Heart right ventricle (tissue), 16 donors: Measurements from ENCODE around the gene COL16A1. TPM values are rescaled to one million over a fixed set of nuclear protein-coding genes. Genes with fewer than 3 reads are reported as not detected.

ENCODE experiments used
- ATAC-seq, 8 donors: fragments of 200-7000 bp; cut with Tn5 transposase; one replicate each; pipeline ENCODE4 v1.9.1; 2020; ENCODE audit warnings: mild to moderate bottlenecking in 8 of 8, moderate library complexity in 8 of 8, moderate number of reproducible peaks in 1 of 8
- DNase-seq, 2 donors: peaks; one replicate each; pipeline ENCODE4 v3.0.0-alpha.2; 2020
- H3K27ac ChIP-seq, 10 donors: fragments of 200-600 bp; sonication (generic) in 2 of 10; one replicate each; pipeline versions ENCODE4 v1.5.0 to v1.8.0; 2020 to 2022; ENCODE audit warnings: mild to moderate bottlenecking in 3 of 10
- H3K27me3 ChIP-seq, 7 donors: fragments of 200-600 bp; one replicate each; pipeline ENCODE4 v1.8.0; 2021 to 2022; ENCODE audit warnings: mild to moderate bottlenecking in 2 of 7
- H3K36me3 ChIP-seq, 9 donors: fragments of 200-600 bp; sonication (generic) in 1 of 9; one replicate each; pipeline versions ENCODE4 v1.5.0 to v1.8.0; 2020 to 2022; ENCODE audit warnings: mild to moderate bottlenecking in 2 of 9
- H3K4me1 ChIP-seq, 9 donors: fragments of 200-600 bp; sonication (generic) in 1 of 9; one replicate each; pipeline versions ENCODE4 v1.5.0 to v1.8.0; 2020 to 2022; ENCODE audit warnings: mild to moderate bottlenecking in 4 of 9
- H3K4me3 ChIP-seq, 10 donors: fragments of 200-600 bp; sonication (generic) in 2 of 10; one replicate each; pipeline versions ENCODE4 v1.5.0 to v1.8.0; 2020 to 2022; ENCODE audit warnings: mild to moderate bottlenecking in 7 of 10, moderate library complexity in 2 of 10
- H3K9me3 ChIP-seq, 11 donors: fragments of 200-600 bp in 10 of 11; sonication (generic) in 2 of 11; one replicate each; pipeline versions ENCODE4 v1.5.0 to v1.8.0; 2013 to 2022; ENCODE audit warnings: mild to moderate bottlenecking in 2 of 11, control low read depth in 1 of 11, moderate library complexity in 1 of 11
- CTCF ChIP-seq, 9 donors: fragments of 200-600 bp; sonication (generic) in 2 of 9; IDR thresholded peaks; one replicate each; pipeline versions ENCODE4 v1.5.0 to v1.8.0; 2021 to 2022; ENCODE audit warnings: antibody characterized with exemption in 9 of 9, mild to moderate bottlenecking in 5 of 9, moderate library complexity in 1 of 9
- WGBS, 2 donors: extraction: QIAGEN DNeasy Blood & Tissue Kit; methylation state at CpG; one replicate each; pipeline ENCODE4 v1.1.7; 2013; ENCODE audit warnings: inconsistent platforms in 1 of 2; 5-methylcytosine and 5-hydroxymethylcytosine counted together
- intact Hi-C, 10 donors: fragments of 100-400 bp; cut with DNase I; formaldehyde crosslinking; loops; one replicate each; pipeline versions ENCODE4 v1.11.1 to v1.14.2; 2022
- polyA plus RNA-seq, 2 donors: library from polyadenylated mRNA; stranded (reverse); fragments of 200-250 nt; gene quantifications; one replicate each; pipeline ENCODE4 v1.2.3, GENCODE V29; 2013
- total RNA-seq, 10 donors: library from RNA; stranded (reverse); fragmentation: NEBNext Ultra II Directional in 3 of 10; extraction: Animal tissue kit (Norgen Biotek cat#: 25700) in 3 of 10; gene quantifications; one replicate each; pipeline versions ENCODE4 v1.2.1 to v1.2.4, GENCODE V29; 2021 to 2023
- donor health status: Arrhythmogenic right ventricular cardiomyopathy.
- donor health status: ischemic (EF 13 %, LVEDD 7.1; RV severe dilation, severe dysfunction).
- donor health status: healthy with polysubstance abuse.
- donor health status: DM: no; HTN: yes; CAD: no.
- donor health status: DM: no; HTN: no; CAD: no.
- donor health status: ischemic (EF 25% LVEDD 6.9; RV normal size, moderate dysfunction).
- donor health status: ischemic (EF 25% LVEDD 5.7; RV mildly dilated, moderate dysfunction).
- donor health status: healthy.
- donor health status: DM: yes; HTN: yes; CAD: no.
- donor health status: Ischemic cardiomyopathy.
- donor health status: ischemic (EF 35%, LVEDD 5.7; RV mildly dilated, moderate dysfunction).
- donor health status: nonischemic (EF 11% LVEDD 7.7; RV severe dilation, severe dysfunction).
- donor health status: DM: yes; HTN: yes; CAD: no.
- donor health status: PGD.
- donor health status: ischemic (EF 29% LVEDD 5.4; RV normal size, mild dysfunction).
- donor health status: nonischemic (EF 23%, LVEDD 6.1; RV moderate dilation, normal function).

The COL16A1 gene
- total and polyA plus RNA-seq, 12 donors = 7.4 to 35.3 (median 16.6) TPM

- intact Hi-C loops = loop anchor here in 1 of 10 donors (5.0 kb wide), 1 partner anchor 36 kb away; no protein-coding TSS in a partner anchor
- peaks cover 0 to 12% (median 0%) of the 10 kb centered on the region in 9 donors for H3K36me3 ChIP-seq
- peak overlapping the region in 7 of 10 donors; percentile 62 to 90 (median 77) for H3K27ac ChIP-seq
- DNase-seq (no peak), ATAC-seq (no peak)
- WGBS, 2 donors = 84 to 89% methylated on average over 8 of the region's 8 CpGs
- H3K4me1 ChIP-seq = peaks cover 17 to 76% (median 44%) of the 10 kb centered on the region in 9 donors
- H3K4me3 ChIP-seq = peak overlapping the region in 6 of 10 donors; percentile 45 to 58 (median 54)
- H3K27me3 ChIP-seq = peaks cover 0 to 23% (median 0%) of the 10 kb centered on the region in 7 donors
- no peaks in the 10 kb centered on the region for H3K9me3 ChIP-seq
- no peak for TF ChIP-seq CTCF (IDR thresholded peaks at IDR 0.05)
Measured at GRCh38 chr1:31702836-31703404, 897 bp downstream of the COL16A1 start.

- Histone ChIP-seq H3K36me3 (peaks cover 0 to 21% (median 0%) of the 10 kb centered on the region in 9 donors), H3K27me3 (peaks cover 0 to 23% (median 0%) of the 10 kb centered on the region in 7 donors), H3K27ac (peak overlapping the region in 9 of 10 donors; percentile 54 to 90 (median 77)), H3K4me3 (peak overlapping the region in 3 of 10 donors; percentile 5 to 13 (median 7)), H3K4me1 (peaks cover 17 to 68% (median 39%) of the 10 kb centered on the region in 9 donors), H3K9me3 (no peaks in the 10 kb centered on the region)
- ATAC-seq (peak; percentile 22 to 79 (median 62)), DNase-seq (peak; percentile 78 to 89)
- intact Hi-C loops = loop anchor here in 2 of 10 donors (2.0 to 5.0 kb wide), 2 partner anchors 14 to 34 kb away; no protein-coding TSS in a partner anchor
- WGBS, 2 donors = 27 to 35% methylated on average over 10 of the region's 10 CpGs
- no peak for TF ChIP-seq CTCF (IDR thresholded peaks at IDR 0.05)
Measured at GRCh38 chr1:31701091-31701736, 2.6 kb downstream of the COL16A1 start.

GRCh38 chr1:31700468-31701090 is 3.2 kb downstream of the COL16A1 start:
- H3K27ac ChIP-seq = peak overlapping the region in 9 of 10 donors; percentile 54 to 90 (median 77)
- peaks cover 0 to 21% (median 0%) of the 10 kb centered on the region in 9 donors for H3K36me3 ChIP-seq
- intact Hi-C loops = loop anchor here in 2 of 10 donors (2.0 to 5.0 kb wide), 2 partner anchors 14 to 33 kb away; no protein-coding TSS in a partner anchor
- no peak for TF ChIP-seq CTCF (IDR thresholded peaks at IDR 0.05)
- peaks cover 17 to 72% (median 39%) of the 10 kb centered on the region in 9 donors for H3K4me1 ChIP-seq
- ATAC-seq (no peak), DNase-seq (no peak)
- H3K27me3 ChIP-seq = peaks cover 0 to 23% (median 0%) of the 10 kb centered on the region in 7 donors
- WGBS, 2 donors = 69 to 75% methylated on average over 7 of the region's 7 CpGs
- peak overlapping the region in 1 of 10 donors; percentile 5 for H3K4me3 ChIP-seq
- no peaks in the 10 kb centered on the region for H3K9me3 ChIP-seq

GRCh38 chr1:31699341-31699891 is 4.4 kb downstream of the COL16A1 start:
- peaks cover 0 to 27% (median 0%) of the 10 kb centered on the region in 9 donors for H3K36me3 ChIP-seq
- ATAC-seq (no peak), DNase-seq (no peak)
- H3K4me3 ChIP-seq = no peak overlapping the region
- H3K9me3 ChIP-seq = no peaks in the 10 kb centered on the region
- intact Hi-C loops = no loop called here
- no peak for TF ChIP-seq CTCF (IDR thresholded peaks at IDR 0.05)
- peaks cover 17 to 61% (median 33%) of the 10 kb centered on the region in 9 donors for H3K4me1 ChIP-seq
- 82 to 89% methylated on average over 10 of the region's 10 CpGs for WGBS, 2 donors
- peaks cover 0 to 13% (median 0%) of the 10 kb centered on the region in 7 donors for H3K27me3 ChIP-seq
- no peak overlapping the region for H3K27ac ChIP-seq
